NCI-H2107 treated with DMSO at 0.1 percent for 48 hours (cell line): Measurements from ENCODE around the gene CKB.
"Not testable (repeated sequence)": the region's sequence is repeated elsewhere in the genome, so short reads cannot be mapped to it uniquely, and the experiment has no call there.

Source experiments
- DNase-seq: peaks from one replicate; lab custom pipeline; 2025; ENCODE audit not compliant: unreplicated experiment; lab: John Stamatoyannopoulos, UW

CKB gene

DNA sequence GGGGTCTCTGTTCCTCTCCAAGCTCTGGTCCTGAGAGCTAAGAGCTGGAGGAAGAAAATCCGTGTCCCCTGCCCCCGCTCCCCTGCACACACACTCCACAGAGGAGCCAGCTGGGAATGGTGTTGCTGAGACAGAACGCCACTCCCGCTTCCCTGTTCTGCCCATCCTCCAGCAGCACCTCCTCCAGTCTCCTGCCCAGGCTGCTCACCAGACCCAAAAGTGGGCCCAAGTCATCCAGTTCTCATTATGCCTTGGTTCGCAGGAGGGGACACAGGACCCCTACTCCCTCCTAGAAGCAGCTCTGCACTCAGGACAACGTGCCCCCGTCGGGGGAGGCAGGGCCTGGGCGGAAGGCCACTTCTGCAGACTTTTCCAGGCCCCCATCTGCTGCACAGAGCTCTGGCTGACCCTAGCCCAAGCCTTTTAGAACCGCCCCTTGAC, 5.5 kb upstream of the CKB start:
- DNase-seq: peak; percentile 40

DNA sequence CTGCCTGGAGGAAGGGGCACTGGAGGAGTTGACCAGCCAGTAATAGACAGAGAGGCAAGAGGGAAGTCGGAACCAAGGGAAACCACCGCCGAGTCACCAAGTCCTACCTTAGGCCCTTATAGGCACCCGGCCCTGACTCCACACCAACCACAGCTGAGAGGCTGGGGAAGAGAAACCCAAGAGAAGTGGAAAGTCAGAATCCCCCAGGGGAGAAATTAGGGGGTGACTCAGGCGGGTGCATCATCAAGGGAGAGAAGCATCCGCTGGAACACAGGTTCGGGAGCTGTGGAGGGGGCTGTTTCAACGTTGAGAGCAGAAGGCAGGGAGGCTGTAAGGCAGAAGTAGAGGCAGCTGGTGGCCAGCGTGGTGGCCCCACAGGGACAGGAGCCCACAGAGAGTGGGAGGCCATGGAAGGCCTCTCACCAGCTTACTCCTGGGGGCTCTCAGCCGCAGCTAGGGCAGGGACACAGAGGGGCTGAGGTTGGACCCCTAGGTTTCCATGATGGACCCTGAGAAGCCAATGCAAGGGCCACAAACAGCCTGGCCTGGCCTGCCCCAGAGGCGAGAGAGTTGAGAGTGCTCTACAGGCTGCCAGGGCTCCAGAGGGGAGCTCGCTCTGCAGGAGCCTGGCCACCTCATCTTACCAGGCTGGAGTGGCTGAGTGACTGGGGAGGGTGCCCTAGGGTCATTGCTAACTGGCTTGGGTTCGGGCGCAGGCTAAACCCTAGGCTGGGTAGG, 4.9 kb upstream of the CKB start:
- no peak for DNase-seq

GRCh38 chr14:103526914-103527248, 4.3 kb upstream of the CKB start:
- no peak for DNase-seq

- DNase-seq: no peak
Measured at GRCh38 chr14:103526247-103526913, 3.8 kb upstream of the CKB start.

GRCh38 chr14:103525430-103526246, 3.0 kb upstream of the CKB start:
- DNase-seq: not testable (repeated sequence)

DNA sequence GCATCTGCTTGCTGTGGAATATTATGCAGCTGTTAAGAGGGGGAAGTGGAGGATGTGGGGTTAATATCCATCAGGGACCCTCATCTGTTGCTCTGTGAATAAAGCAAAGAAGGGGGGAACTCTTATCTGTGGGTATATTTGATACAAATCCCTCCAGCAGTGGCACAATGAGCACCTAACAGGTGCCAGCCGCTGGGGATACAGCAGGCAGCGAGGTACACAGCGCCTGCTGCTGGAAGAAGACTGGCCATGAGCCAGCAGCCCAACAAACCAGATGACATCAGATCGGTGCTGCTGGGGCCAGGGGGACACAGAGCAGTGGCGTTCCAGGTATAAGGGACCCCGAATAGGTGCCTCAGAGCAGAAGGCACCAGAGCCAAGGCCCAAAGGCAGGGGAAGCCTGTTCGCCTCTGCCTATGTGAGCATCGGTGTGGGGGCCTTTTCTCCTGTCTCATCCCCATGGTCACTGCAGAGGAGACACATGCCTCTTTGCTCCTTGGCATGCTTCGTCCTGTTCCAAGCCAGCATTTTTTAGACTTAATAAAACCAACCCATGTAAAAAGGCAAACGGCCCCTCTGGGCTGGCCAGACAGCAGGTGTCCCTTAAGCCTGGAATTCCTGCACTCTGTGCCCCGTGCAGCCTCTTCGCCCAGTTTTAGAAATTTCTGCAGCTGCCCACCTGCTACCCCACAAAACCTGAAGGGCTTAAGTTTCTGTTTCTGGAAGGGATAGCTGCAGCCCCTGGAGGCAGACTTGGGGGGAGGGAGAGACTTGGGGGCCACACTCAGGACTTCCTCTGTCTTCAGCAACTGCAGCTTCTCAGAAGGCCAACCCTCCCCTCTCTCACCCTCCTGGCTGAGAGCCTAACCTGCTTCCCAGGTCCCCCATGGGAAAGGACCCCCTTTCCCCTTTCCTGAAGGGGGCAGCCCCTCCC, 1.6 kb upstream of the CKB start:
- DNase-seq: no peak

DNA sequence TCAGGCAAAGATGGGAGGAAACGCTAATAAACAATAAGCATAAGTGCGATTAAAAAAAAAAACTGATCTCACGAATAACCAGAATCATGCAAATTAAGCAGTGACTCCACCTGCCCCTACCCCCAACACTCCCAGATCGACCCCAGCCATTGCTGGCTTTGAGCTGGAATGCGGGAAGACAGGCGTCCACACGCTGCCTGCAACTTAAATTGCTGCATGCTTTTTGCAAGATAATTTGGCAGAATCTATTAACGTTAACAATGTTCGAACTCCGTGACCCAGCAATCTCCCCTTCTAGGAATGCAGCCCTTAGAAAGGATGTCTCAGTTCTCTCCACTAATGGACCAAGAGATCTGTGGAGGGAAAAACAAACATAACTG, 935 bp upstream of the CKB start:
- DNase-seq: no peak

GRCh38 chr14:103521951-103522563, 573 bp downstream of the CKB start:
- DNase-seq: no peak

DNA sequence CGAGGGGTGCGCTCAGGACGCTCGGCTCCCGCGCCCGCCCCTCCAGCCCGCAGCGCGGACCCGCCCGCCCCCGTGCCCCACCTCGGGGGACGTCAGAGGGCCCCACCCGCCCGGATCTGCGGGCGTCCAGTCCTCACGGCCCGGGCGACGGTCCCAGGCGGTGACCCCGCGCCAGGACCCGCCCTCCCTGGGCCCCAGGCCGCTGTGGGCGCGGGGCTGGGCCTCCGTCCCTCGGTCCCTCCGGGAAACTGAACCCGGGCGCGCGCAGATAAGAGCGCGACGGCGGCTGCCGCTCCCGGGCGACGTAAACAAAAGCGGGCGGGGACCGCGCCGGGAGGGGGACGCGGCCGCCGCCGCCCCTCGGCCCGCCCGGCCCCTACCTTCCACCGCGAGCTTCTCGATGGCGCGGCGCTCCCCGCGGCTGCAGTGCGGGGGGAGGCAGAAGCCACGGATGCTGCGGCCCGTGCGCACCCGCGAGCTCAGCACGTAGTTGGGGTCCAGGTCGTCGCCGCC, 1.1 kb downstream of the CKB start:
- no peak for DNase-seq

DNA sequence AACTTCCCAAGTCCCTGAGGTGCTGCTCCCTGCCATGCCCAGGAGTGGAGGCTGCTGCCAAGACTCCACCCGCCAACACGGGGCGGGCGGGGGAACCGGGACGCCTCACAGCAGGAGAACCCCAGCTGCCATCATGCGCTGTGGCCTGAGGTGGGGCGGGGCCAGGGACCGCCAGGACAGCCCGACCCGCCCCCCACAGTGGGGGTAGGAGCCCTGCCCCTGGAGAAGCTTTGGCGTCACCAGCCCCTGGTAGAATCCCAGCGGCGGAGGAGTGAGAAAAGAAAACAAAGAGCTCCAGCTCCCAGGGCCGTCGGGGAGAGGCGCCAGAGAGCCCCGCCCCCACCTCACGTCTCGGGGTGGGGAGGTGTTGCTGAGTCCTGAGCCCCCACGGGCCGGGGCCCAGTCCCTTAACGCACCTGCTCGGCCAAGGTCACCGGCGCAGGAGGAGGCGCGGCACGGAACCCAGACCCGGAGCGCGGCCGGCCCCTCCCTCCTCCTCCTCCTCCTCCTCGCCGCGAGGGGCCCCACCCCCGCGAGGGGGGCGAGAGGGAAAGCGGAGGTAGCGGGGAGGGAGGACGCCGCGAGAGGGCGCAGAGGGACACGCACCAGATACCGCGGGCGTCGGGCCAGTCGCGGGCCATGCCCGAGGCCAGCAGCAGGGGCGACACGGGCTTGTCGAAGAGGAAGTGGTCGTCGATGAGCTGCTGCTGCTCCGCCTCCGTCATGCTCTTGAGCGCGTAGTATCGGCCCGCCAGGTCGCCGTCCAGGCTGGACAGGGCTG, 1.8 kb downstream of the CKB start:
- DNase-seq: peak; percentile 80

DNA sequence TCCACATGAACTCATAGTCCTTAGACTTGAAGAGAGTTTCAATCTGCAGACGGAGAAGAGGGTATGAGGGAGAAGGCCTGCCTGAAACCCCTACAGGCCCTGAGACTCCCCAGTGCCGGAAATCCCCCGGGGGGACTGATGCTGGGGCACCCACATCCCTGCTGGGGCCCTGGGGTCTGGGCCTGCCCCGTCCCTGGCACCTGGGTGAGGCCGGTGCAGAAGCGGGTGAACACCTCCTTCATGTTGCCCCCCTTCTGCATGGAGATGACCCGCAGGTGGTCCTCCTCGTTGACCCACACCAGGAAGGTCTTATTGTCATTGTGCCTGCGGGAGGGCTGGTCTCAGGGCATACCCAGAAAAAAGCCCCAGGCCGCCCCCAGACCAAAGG, 2.4 kb downstream of the CKB start:
- DNase-seq: no peak

GRCh38 chr14:103519837-103520212, 2.8 kb downstream of the CKB start:
- no peak for DNase-seq

DNA sequence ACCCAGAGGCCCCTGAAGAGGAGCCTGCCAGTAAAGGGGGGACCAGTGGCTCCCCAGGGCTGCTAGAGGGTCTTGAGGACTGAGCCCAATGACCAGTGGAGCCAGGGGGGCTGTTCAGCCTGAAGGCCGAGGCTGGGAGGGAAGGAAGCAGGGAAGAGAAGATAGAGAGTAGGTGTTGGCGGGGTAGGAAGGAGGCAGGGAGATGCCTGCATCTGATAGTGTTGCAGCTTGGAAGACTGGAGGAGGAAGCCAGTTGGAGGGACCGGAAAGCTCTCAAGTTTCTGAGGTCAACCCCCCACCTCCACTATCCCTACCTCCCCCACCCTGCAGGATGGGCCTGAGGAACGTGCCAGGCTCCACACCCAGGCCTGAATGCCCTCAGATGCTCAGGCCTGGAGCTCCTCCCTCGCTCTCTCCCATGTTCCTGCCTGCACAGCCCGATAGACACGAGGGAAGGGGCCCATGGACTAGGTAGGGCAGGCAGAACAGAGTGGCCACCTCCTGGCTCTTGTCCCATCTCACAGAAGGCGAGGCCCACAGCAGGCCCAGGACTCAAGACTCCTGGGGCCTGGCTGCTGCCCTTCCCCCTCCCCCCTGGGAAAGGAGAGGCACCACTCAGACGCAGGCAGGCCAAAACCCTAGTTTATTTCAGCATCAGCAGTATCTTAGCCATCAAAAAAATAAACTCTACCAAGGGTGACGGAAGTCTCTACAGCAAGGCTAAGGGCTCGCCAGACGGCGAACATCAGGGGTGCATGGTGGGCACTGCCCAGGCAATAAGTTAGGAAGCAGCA, 3.4 kb downstream of the CKB start:
- no peak for DNase-seq

DNA sequence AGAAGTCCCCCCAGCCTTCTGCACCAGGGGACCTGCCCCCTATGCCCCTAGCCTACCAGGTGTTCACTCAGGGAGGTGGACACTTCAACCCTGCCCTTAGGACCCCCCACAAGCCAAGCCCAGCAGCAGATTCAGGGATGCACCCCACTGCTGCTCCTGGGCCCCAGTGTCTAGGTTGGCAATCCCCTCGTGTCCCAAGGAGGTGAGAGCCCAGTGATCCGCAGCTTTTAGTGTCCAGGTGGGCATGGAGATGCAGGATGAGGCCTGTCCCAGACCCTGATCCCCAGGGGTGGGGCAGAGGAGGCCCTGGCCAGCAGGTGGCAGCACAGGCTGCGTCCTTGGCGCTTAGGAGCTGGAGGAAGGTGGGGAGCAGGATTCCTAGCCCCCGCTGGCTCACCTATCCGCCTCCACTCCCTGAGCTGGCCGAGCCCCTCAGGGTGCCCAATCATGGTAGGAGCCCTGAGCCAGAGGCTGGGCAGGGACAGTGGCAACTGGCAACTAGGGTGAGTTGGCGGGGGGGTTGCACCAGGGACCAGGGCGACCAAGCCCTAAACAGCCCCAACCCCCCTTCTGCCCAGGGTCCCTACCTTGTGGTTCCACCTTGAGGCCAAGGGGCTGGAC, 4.1 kb downstream of the CKB start:
- DNase-seq: peak; percentile 24

- no peak for DNase-seq
Measured at GRCh38 chr14:103517721-103518421, 4.8 kb downstream of the CKB start.

DNA sequence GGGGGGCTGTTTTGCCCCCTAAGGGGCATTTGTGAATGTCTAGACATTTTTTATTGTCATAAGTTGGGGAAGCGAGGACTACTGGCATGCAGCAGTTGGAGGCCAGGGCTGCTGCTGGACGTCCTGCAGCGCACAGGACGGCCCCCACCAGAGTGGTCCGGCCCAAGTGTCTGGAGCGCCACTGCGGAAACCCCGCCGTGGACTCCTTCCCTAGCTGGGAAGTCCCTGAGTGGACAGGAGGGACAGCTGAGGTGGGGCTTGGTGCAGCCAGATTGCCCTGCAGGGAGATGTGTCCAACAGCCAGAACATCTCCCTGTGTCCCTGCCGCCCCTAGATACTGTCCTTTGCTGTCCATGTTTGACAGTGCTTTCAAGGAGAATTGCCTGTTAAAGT, 5.5 kb downstream of the CKB start:
- DNase-seq: no peak

- DNase-seq: no peak
Measured at GRCh38 chr14:103516426-103517173, 6.0 kb downstream of the CKB start.
